GOT3 (cell line): ENCODE measurements around the gene NRXN3.

ENCODE experiments used
- DNase-seq: peaks from one replicate; lab custom pipeline; 2025; ENCODE audit warnings: mixed read lengths; lab: John Stamatoyannopoulos, UW

The NRXN3 gene

GRCh38 chr14:78933948-78934524, 763.9 kb downstream of the NRXN3 start:
- no peak for DNase-seq

GRCh38 chr14:78946949-78947348, 776.8 kb downstream of the NRXN3 start:
- DNase-seq: no peak

- DNase-seq: no peak
Observed at GRCh38 chr14:78947681-78948080, 777.5 kb downstream of the NRXN3 start.

GRCh38 chr14:78950649-78951048, 780.5 kb downstream of the NRXN3 start:
- no peak for DNase-seq

DNA sequence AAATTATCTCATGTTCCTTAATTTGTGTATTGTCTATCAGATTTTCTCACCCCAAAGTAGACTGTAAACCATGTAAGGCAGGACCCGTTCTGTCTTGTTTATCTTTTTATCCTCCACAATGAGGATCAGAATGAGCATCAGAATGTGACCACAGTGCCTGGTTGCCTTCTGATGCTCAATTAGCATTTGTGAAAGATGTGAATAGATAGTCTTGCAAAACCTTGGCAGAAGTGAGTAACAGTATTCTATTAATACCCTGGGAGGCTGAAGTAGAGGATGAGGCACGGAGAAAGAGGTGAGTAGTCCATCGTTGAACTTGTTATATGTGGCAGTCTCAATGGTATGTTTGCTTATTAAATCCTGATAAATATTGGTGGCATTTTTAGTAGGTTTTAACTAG, 781.4 kb downstream of the NRXN3 start:
- DNase-seq: no peak

- no peak for DNase-seq
Observed at GRCh38 chr14:78959674-78960264, 789.6 kb downstream of the NRXN3 start.

- DNase-seq: no peak
Observed at GRCh38 chr14:78967111-78967809, 797.1 kb downstream of the NRXN3 start.

DNA sequence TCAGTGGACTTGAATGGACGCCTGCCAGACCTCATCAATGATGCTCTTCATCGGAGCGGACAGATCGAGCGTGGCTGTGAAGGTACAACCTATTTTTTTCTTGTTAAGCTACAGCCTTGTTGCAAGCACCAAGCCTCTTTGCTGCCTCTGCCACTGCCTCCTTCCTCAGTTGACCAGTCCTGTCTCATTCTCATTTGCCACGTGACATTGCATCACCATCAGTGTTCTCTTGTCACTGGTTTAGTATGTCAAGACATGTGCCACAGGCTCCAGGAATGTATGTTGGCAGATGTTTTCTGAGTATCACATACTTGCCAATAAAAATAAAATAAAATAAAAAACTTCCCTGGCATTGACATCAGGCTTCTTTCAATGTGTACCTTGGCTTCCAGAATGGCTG, 798.1 kb downstream of the NRXN3 start:
- DNase-seq: no peak

- DNase-seq: no peak
Observed at GRCh38 chr14:78970677-78971076, 800.5 kb downstream of the NRXN3 start.

- no peak for DNase-seq
Observed at GRCh38 chr14:78972440-78972839, 802.3 kb downstream of the NRXN3 start.

DNA sequence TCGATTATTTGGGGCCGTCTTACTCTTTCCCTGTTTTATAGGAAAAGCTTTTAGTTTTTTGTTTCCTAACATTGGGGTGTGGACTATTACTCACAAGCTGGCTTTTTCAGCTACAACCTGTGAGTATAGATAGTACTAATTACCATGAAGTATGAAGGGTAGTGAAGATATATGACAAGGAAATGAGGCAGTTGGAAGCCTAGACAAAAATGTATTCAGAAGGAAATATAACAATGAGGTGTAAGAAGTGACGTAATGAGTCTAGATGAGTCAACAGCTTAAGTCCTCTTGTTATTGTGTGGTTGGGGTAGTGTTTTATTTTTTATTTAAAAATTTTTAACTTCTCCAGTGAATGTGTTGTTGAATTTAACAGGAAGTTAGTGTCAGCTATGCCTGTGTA, 804.5 kb downstream of the NRXN3 start:
- no peak for DNase-seq

DNA sequence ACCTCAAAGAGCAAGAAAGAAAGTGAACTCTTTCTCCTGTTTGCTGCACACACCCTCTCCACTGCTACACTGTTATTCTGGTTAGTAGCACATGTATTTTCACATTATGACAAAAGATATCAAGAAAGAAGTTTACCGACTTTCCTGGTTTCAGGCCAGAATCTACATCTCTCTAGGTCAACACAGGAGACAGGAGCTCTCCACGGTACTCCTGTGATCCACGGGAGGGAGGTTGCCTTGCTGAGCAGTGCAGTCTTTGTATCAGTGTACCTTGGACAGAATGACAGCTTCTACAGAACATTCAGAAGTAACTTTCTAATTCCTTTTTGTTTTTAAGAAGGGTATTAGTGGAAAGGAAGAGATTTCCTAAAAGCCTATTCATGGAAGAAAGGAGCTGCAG, 805.6 kb downstream of the NRXN3 start:
- no peak for DNase-seq

- no peak for DNase-seq
Observed at GRCh38 chr14:78978896-78979295, 808.7 kb downstream of the NRXN3 start.

GRCh38 chr14:78982551-78982950, 812.4 kb downstream of the NRXN3 start:
- DNase-seq: no peak

DNA sequence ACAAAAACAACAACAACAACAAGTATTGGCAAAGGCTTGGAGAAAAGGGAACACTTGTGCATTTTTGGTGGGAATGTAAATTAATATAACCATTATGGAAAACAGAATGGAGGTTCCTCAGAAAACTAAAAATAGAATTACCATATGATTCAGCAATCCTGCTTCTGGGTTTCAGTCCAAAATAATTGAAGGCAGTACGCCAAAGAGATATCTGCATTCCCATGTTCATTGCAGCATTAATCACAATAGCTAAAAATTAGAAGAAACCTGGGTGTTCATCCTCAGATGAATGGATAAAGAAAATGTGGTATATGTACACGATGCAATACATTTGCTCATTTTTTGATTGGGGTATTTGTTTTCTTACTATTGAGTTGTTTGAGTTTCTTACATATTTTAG, 813.0 kb downstream of the NRXN3 start:
- no peak for DNase-seq

DNA sequence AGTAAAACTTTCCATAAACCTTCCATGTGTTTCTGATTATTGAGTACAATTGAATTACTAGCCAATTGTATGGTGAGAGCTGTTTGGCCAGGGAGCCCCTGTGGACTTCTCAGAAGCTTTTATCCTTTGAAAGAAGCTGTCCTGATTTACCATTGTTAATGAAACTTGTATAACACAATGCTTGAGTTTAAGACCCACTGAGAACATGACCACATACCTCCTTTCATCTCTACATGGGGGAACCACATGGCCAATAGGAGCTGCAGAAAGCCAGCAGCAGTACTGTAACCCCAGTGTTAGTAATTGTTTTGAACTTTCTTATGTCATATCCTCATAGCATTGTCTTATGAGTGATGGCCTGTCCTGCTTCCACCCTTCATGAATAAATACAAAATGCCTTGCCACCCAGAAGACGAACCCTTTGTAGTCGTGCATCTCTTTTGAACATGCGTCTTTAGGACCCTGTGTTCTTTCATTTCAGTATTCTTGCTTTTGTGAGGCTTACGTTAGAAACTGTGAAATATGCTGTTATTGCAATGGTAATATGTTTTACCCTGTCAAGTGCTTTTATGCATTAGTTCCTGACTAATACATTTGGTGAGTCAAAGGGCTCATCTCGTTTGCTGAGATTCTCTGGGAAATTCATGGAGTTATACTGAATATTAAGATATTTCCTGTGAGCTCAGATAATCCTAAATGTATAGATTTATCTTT, 815.7 kb downstream of the NRXN3 start:
- DNase-seq: no peak

GRCh38 chr14:78986989-78987388, 816.8 kb downstream of the NRXN3 start:
- no peak for DNase-seq

DNA sequence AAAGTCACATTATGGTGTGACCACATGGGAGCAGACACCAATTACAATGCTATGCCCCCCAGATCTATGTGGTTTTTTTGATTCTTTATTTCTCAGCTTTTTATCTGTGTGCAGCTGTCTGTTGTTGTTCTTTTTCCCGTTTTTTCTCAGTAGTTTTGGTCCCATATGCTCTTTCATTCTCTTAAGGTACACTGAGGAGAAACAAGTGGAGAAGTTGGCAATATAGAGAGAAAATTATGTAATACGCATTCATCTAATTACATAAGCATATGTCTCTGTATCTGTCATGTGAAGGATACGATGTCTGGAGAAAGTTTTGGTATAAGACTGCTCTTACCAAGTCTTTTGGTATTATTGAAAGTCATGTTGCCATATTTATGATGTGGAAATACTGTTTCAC, 819.0 kb downstream of the NRXN3 start:
- no peak for DNase-seq

DNA sequence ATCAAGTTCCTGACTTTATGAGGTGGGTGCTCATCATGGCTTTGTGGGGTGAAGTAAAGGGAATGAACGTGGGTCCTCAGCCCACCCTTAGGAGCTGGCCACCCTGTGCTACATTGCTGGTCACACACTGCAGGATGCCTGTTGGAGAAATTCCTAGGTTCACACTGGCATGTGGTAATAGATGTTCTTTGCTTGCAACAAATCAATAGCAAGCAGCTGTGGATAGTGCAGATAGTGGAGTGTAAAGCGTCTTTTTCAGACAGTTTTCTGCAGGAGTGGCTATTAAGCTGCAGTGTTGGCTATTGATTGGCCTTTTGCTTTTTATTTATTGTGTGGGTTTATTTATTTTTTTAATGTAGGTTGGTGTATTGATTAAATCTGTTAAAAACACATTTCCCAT, 822.7 kb downstream of the NRXN3 start:
- DNase-seq: no peak

GRCh38 chr14:78997811-78998210, 827.6 kb downstream of the NRXN3 start:
- no peak for DNase-seq

- no peak for DNase-seq
Observed at GRCh38 chr14:79009286-79009685, 839.1 kb downstream of the NRXN3 start.

- DNase-seq: no peak
Observed at GRCh38 chr14:79011091-79011919, 841.1 kb downstream of the NRXN3 start.
